Thoracic aorta (tissue), 2 donors: Measurements from ENCODE around the gene ZBTB25. TPM values are rescaled to one million over a fixed set of nuclear protein-coding genes. Genes with fewer than 3 reads are reported as not detected.

ENCODE experiments used
- ATAC-seq: fragments of 150-250 bp; one replicate; pipeline ENCODE4 v1.8.0; 2017; ENCODE audit warnings: low read depth; ENCODE audit not compliant: insufficient number of reproducible peaks, low FRiP score
- DNase-seq: peaks from one replicate; pipeline ENCODE4 v3.0.0-alpha.2; 2020; ENCODE audit warnings: low spot score
- H3K27ac ChIP-seq, 2 donors: fragments of 200-600 bp; sonication (generic); 1 replicate in 1 of 2; 2 replicates in 1 of 2; pipeline ENCODE4 v1.5.1; 2016; ENCODE audit warnings: mild to moderate bottlenecking in 2 of 2, moderate library complexity in 2 of 2
- H3K27me3 ChIP-seq: fragments of 200-600 bp; sonication (generic); replicated peaks from 2 replicates; pipeline ENCODE4 v1.6.0; 2016; ENCODE audit warnings: mild to moderate bottlenecking; ENCODE audit not compliant: insufficient read depth
- H3K36me3 ChIP-seq: fragments of 200-600 bp; sonication (generic); one replicate; pipeline ENCODE4 v1.5.1; 2016
- H3K4me1 ChIP-seq, 2 donors: fragments of 200-600 bp; sonication (generic); 1 replicate in 1 of 2; 2 replicates in 1 of 2; pipeline versions ENCODE4 v1.5.1 to v1.6.0; 2016; ENCODE audit warnings: low read depth in 2 of 2, mild to moderate bottlenecking in 1 of 2; ENCODE audit not compliant: control insufficient read depth in 1 of 2
- H3K4me3 ChIP-seq: fragments of 200-600 bp; sonication (generic); 2 replicates; pipeline ENCODE4 v1.5.1; 2016; ENCODE audit warnings: mild to moderate bottlenecking
- H3K9me3 ChIP-seq: fragments of 200-600 bp; sonication (generic); 2 replicates; pipeline ENCODE4 v1.5.1; 2016
- total RNA-seq, 2 donors: library from RNA; depleted of rRNA; stranded (reverse); fragments of >200 nt; gene quantifications; one replicate each; pipeline versions ENCODE4 v1.1.0 to v1.2.3, GENCODE V29; 2016
- TF ChIP-seq, protein P1 (sequence below): fragments of 200-600 bp; sonication (generic); IDR thresholded peaks from one replicate; pipeline ENCODE4 v1.5.1; 2019; ENCODE audit warnings: antibody characterized with exemption

Gene ZBTB25
- total RNA-seq, 2 donors from 2014 or later, result 13.5 to 16.9 TPM

DNA sequence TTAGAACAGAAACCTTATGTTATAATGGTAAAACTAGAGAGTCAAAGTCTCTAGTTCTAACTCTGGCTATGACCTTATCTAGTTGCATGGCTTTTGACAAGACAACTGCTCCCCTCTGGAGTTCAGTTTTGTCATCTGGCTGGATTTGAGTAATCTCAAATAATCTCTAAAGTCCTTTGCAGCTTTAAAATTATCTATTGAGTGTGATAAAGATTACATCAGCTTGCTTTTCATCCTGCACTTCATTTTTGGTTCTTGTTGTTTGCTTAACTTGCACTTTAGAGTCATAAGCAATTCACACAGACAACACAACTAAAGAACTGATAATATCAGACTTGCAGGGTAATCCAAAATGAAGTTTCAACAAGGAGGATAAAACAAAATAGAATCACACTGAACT, 36.1 kb downstream of the ZBTB25 start:
- Histone ChIP-seq H3K4me3 (no peak overlapping the region), H3K27me3 (no peaks in the 10 kb centered on the region), H3K36me3 (no peaks in the 10 kb centered on the region), H3K9me3 (no peaks in the 10 kb centered on the region), H3K4me1 (peaks cover 3 to 5% of the 10 kb centered on the region in 2 donors), H3K27ac (no peak overlapping the region)
- ATAC-seq (no peak), DNase-seq (no peak)
- TF ChIP-seq, protein P1, sequence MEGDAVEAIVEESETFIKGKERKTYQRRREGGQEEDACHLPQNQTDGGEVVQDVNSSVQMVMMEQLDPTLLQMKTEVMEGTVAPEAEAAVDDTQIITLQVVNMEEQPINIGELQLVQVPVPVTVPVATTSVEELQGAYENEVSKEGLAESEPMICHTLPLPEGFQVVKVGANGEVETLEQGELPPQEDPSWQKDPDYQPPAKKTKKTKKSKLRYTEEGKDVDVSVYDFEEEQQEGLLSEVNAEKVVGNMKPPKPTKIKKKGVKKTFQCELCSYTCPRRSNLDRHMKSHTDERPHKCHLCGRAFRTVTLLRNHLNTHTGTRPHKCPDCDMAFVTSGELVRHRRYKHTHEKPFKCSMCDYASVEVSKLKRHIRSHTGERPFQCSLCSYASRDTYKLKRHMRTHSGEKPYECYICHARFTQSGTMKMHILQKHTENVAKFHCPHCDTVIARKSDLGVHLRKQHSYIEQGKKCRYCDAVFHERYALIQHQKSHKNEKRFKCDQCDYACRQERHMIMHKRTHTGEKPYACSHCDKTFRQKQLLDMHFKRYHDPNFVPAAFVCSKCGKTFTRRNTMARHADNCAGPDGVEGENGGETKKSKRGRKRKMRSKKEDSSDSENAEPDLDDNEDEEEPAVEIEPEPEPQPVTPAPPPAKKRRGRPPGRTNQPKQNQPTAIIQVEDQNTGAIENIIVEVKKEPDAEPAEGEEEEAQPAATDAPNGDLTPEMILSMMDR, result no peak

DNA sequence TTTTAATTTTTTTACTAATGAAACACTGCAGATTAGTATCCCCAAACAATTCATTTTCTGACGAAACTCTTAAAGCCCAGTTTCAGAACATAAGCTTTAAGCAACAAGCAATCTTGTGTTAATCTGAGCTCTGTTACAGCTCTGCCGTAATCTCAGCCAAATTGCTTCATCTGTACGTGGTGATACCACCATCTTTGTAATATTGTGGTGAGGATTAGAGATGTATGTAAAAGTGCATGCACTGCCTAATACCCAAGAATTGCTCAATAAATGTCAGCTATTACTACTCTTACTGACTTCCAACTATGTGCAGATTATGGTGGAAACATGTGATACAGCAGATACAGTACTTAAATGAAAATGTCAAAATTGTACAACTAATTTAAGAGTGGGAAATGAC, 36.5 kb downstream of the ZBTB25 start:
- H3K4me3 ChIP-seq, result no peak overlapping the region
- H3K9me3 ChIP-seq, result no peaks in the 10 kb centered on the region
- no peaks in the 10 kb centered on the region for H3K36me3 ChIP-seq
- no peaks in the 10 kb centered on the region for H3K27me3 ChIP-seq
- H3K4me1 ChIP-seq, result peaks cover 3 to 5% of the 10 kb centered on the region in 2 donors
- TF ChIP-seq, protein P1, result no peak
- no peak for DNase-seq
- H3K27ac ChIP-seq, result no peak overlapping the region
- no peak for ATAC-seq

DNA sequence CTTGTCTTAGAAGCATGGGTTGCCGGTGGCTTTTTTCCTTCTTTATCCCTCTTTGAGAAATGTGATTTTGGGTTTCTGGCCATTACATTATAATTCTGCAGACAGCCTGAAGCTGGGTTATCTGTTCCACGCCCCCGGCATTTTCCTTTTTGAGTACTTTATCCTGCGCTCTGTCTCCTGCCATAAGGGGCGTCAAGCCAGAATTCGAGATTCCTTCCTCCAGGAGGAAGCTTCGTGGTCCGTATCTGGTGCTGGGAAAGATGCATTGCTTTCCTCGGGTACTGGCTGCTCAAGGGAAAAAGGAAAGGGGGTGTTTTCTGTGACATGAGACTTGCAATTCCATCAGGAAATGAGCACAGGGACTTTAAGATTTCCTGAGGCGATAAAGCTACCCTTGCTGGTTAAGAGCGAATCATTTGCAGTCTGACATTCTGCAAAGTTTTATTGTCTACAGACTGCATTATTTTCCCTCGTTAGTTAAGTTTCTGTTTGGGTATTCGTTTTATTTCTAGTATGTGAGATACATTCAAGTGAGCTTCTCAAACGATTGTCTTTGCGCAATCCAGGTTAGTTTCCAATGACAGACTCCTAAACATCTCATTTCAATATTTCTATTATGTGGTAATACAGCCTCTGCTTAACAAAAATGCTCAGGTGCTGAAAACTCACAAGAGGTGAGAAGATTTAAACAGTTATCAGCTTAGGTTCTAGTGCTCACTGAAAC, 37.6 kb downstream of the ZBTB25 start:
- TF ChIP-seq, protein P1, result no peak
- no peaks in the 10 kb centered on the region for H3K9me3 ChIP-seq

DNA sequence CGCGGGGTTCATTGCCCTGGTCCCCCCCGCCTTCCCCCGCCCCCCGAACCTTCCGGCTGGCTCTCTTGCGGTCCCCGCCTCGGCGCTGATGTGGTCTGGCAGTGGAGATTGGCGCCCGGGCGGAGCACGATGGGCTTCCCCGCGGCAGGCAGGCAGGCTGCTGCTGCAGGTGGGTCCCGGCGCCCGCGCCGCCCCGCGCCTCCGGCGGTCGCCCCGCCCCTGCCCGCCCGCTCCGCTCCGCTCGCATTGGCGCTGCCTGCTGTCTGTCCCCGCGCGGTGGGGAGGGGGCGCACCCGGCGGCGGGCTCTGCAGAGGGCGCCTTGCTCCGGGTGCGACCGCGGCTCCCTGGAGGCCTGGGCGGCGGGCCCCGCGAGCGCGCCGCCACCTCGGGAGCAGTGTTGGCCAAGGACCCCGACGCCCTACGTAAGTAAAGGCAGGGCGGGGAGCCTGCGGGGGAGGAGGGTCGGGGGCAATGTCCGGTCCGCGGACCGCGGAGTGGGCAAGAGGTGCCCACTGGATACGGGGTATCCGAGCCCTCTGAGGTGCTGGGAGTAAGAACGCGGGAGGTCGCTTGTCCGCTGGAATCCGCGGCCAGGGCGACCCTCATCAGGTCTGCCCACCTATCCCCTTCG, 38.3 kb downstream of the ZBTB25 start, which contains the start of gene AKAP5:
Gene AKAP5 (plus strand): TSS at position 309 of the 632 bp plus-strand sequence. CDS start 2,896 bp downstream, outside the sequence.
- no peaks in the 10 kb centered on the region for H3K9me3 ChIP-seq
- H3K4me3 ChIP-seq, result peak within 1 kb of the TSS; percentile 83
- DNase-seq (no peak), ATAC-seq (peak; percentile 41)
- peak within 1 kb of the TSS; percentile 66 to 80 for H3K27ac ChIP-seq
- no peaks in the 10 kb centered on the region for H3K36me3 ChIP-seq
- no peaks in the 10 kb centered on the region for H3K27me3 ChIP-seq
- TF ChIP-seq, protein P1, result no peak
- peaks cover 3 to 5% of the 10 kb centered on the region in 2 donors for H3K4me1 ChIP-seq

More for the DNA sequence above, 37.6 kb downstream of the ZBTB25 start:
- DNase-seq, result no peak
- no peaks in the 10 kb centered on the region for H3K36me3 ChIP-seq
- no peaks in the 10 kb centered on the region for H3K27me3 ChIP-seq
- H3K4me3 ChIP-seq, result peak overlapping the region; percentile 83
- no peak for ATAC-seq
- H3K4me1 ChIP-seq, result peaks cover 3 to 5% of the 10 kb centered on the region in 2 donors
- H3K27ac ChIP-seq, result peak overlapping the region; percentile 66 to 80

DNA sequence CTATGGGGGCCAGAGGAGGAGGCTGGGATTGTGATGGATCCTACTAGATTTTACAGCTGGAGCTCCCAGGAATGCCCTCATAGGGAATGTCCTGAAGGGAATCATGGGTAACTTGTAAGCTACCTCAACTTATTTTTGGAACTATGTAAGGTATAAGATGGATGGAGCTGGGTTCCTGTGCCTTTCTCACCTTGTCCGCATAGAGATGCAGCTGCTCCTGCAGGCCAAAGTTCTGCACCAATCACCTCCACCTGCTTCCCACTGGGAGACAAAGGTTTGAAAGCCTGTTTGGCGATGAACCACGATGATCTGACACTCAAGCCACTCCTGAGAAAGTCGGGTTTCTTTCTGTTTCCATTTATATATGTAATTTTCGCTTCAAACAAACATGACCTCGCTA, 39.0 kb downstream of the ZBTB25 start:
- peak overlapping the region; percentile 83 for H3K4me3 ChIP-seq
- H3K27me3 ChIP-seq, result no peaks in the 10 kb centered on the region
- H3K4me1 ChIP-seq, result peaks cover 3 to 5% of the 10 kb centered on the region in 2 donors
- H3K36me3 ChIP-seq, result peaks cover 2% of the 10 kb centered on the region
- TF ChIP-seq, protein P1, result no peak
- DNase-seq, result no peak
- peak overlapping the region; percentile 66 to 80 for H3K27ac ChIP-seq
- no peak for ATAC-seq
- H3K9me3 ChIP-seq, result no peaks in the 10 kb centered on the region
